HepG2 (cell line): Measurements from ENCODE around the gene TRAF5. TPM values are rescaled to one million over a fixed set of nuclear protein-coding genes. Genes with fewer than 3 reads are reported as not detected.

ENCODE experiments used
- CBX1 ChIP-seq: IDR thresholded peaks from one replicate; pipeline ENCODE4 v1.6.1; 2016; ENCODE audit warnings: antibody characterized with exemption, low read depth
- CBX2 ChIP-seq, 2 experiments: fragments of 200-600 bp in 1 of 2; sonication (generic); formaldehyde crosslinking in 1 of 2; IDR thresholded peaks; 2 replicates each; pipeline versions ENCODE4 v1.7.0 to v1.8.1; 2018 to 2022; ENCODE audit warnings: low read depth in 2 of 2, low read length in 1 of 2, mild to moderate bottlenecking in 1 of 2, missing genetic modification reagents in 1 of 2
- DMAP1 ChIP-seq: IDR thresholded peaks from 2 replicates; pipeline ENCODE4 v1.6.1; 2016
- DRAP1 ChIP-seq: IDR thresholded peaks from 2 replicates; pipeline ENCODE4 v1.6.1; 2016; ENCODE audit warnings: missing genetic modification reagents, missing compliant biosample characterization
- MEIS2 ChIP-seq: sonication (generic); formaldehyde crosslinking; IDR thresholded peaks from 2 replicates; pipeline ENCODE4 v1.9.0; 2021; ENCODE audit warnings: mild to moderate bottlenecking, missing genetic modification reagents
- PAXIP1 ChIP-seq: sonication (generic); formaldehyde crosslinking; conservative IDR thresholded peaks from 2 replicates; pipeline ENCODE4 v1.4.0; 2020; ENCODE audit warnings: mild to moderate bottlenecking, missing genetic modification reagents, moderate library complexity
- RBAK ChIP-seq: sonication (generic); formaldehyde crosslinking; IDR thresholded peaks from 2 replicates; pipeline ENCODE4 v1.5.1; 2020; ENCODE audit warnings: mild to moderate bottlenecking, missing genetic modification reagents
- SAP130 ChIP-seq: IDR thresholded peaks from 2 replicates; pipeline ENCODE4 v1.6.1; 2016; ENCODE audit warnings: low read depth
- SCMH1 ChIP-seq: sonication (generic); formaldehyde crosslinking; IDR thresholded peaks from 2 replicates; pipeline ENCODE4 v1.9.0; 2021; ENCODE audit warnings: missing genetic modification reagents, mild to moderate bottlenecking, borderline replicate concordance
- SNAI1 ChIP-seq: sonication (generic); formaldehyde crosslinking; IDR thresholded peaks from 2 replicates; pipeline ENCODE4 v1.5.0; 2020; ENCODE audit warnings: mild to moderate bottlenecking, missing genetic modification reagents, borderline replicate concordance
- SP2 ChIP-seq: sonication (generic); formaldehyde crosslinking; IDR thresholded peaks from 2 replicates; pipeline ENCODE4 v1.5.1; 2020; ENCODE audit warnings: mild to moderate bottlenecking, missing genetic modification reagents
- ZNF256 ChIP-seq: sonication (generic); formaldehyde crosslinking; conservative IDR thresholded peaks from 2 replicates; pipeline ENCODE4 v1.4.0; 2020; ENCODE audit warnings: missing genetic modification reagents
- ZNF367 ChIP-seq: sonication (generic); formaldehyde crosslinking; IDR thresholded peaks from 2 replicates; pipeline ENCODE4 v1.4.0; 2020; ENCODE audit warnings: missing genetic modification reagents, borderline replicate concordance
- ZNF605 ChIP-seq: sonication (generic); formaldehyde crosslinking; IDR thresholded peaks from 2 replicates; pipeline ENCODE4 v1.8.0; 2022; ENCODE audit warnings: mild to moderate bottlenecking, missing genetic modification reagents
- ZNF646 ChIP-seq: sonication (generic); formaldehyde crosslinking; IDR thresholded peaks from 2 replicates; pipeline ENCODE4 v1.9.0; 2021; ENCODE audit warnings: mild to moderate bottlenecking, missing genetic modification reagents
- ZNF790 ChIP-seq: sonication (generic); formaldehyde crosslinking; IDR thresholded peaks from 2 replicates; pipeline ENCODE4 v1.8.0; 2022; ENCODE audit warnings: missing genetic modification reagents, mild to moderate bottlenecking, borderline replicate concordance
- polyA plus RNA-seq, 8 experiments: library from polyadenylated mRNA; depleted of rRNA in 3 of 8; stranded (reverse) in 7 of 8; unstranded in 1 of 8; fragments of >200 nt; fragmentation: Illumina TruSeq in 4 of 8; extraction: Trizol in 4 of 8; gene quantifications; 2 replicates each; pipeline versions ENCODE4 v1.2.1 to v1.2.3, GENCODE V29; 2011 to 2016; ENCODE audit warnings: low read depth in 4 of 8, missing spikeins in 1 of 8, mixed read lengths in 1 of 8; ENCODE audit not compliant: insufficient read depth in 1 of 8
- total RNA-seq, 5 experiments: library from RNA; depleted of rRNA; stranded (reverse); fragments of >200 nt; fragmentation: Illumina TruSeq; extraction: Trizol; gene quantifications; 2 replicates each; pipeline ENCODE4 v1.2.3, GENCODE V29; 2016; ENCODE audit warnings: low read depth in 1 of 5
- TF ChIP-seq, protein P1 (sequence below): sonication (generic); formaldehyde crosslinking; IDR thresholded peaks from 2 replicates; pipeline ENCODE4 v1.5.1; 2020; ENCODE audit warnings: mild to moderate bottlenecking, moderate library complexity, missing genetic modification reagents

Gene TRAF5
- total and polyA plus RNA-seq, 2 of the 13 experiments (the other 11 are each of a cell fraction or from before 2014, with no cell fraction given) = 0.27 to 1.6 TPM

DNA sequence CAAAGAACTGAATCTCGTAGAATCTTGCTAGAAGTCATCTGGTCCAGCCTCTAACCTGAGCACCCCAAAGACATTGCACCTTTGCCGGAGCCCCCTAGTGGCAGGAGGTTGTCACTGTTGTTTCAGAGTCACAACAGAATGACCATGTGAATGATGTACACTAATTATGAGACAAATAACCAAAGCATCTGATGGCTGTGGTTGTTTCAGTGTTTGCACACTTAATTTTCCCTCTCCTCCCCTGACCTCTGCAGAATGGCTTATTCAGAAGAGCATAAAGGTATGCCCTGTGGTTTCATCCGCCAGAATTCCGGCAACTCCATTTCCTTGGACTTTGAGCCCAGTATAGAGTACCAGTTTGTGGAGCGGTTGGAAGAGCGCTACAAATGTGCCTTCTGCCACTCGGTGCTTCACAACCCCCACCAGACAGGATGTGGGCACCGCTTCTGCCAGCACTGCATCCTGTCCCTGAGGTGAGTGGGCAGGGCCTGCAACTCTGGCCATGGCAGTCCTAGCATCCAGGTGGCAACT is 26.4 kb downstream of the TRAF5 start (continued):
- no peak for TF ChIP-seq ZNF646 (CRISPR knock-in tag)
- TF ChIP-seq RBAK = no peak
- TF ChIP-seq DRAP1 (CRISPR knock-in tag) = no peak
- TF ChIP-seq MEIS2 = no peak
- TF ChIP-seq SP2 = no peak
- TF ChIP-seq, protein P1, sequence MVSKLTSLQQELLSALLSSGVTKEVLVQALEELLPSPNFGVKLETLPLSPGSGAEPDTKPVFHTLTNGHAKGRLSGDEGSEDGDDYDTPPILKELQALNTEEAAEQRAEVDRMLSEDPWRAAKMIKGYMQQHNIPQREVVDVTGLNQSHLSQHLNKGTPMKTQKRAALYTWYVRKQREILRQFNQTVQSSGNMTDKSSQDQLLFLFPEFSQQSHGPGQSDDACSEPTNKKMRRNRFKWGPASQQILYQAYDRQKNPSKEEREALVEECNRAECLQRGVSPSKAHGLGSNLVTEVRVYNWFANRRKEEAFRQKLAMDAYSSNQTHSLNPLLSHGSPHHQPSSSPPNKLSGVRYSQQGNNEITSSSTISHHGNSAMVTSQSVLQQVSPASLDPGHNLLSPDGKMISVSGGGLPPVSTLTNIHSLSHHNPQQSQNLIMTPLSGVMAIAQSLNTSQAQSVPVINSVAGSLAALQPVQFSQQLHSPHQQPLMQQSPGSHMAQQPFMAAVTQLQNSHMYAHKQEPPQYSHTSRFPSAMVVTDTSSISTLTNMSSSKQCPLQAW (CRISPR knock-in tag) = no peak
- no peak for TF ChIP-seq SCMH1
- TF ChIP-seq ZNF790 (CRISPR knock-in tag) = no peak
- TF ChIP-seq ZNF256 = no peak
- TF ChIP-seq CBX1 = no peak
- TF ChIP-seq SAP130 (CRISPR knock-in tag) = peak; percentile 23; the same call in 1 of the 2 replicates
- TF ChIP-seq DMAP1 = no peak
- TF ChIP-seq PAXIP1 (CRISPR knock-in tag) = 0 out of 2 replicates have a peak, but pooled peaks have one; percentile 25
- no peak for TF ChIP-seq CBX2 (IDR thresholded peaks at IDR 0.05; ENCODE audit: low read depth, low read length)
- no peak for TF ChIP-seq CBX2 (CRISPR knock-in tag; IDR thresholded peaks at IDR 0.05; ENCODE audit: low read depth)
- TF ChIP-seq ZNF367 (CRISPR knock-in tag) = no peak
- no peak for TF ChIP-seq ZNF605 (CRISPR knock-in tag)
- no peak for TF ChIP-seq SNAI1 (CRISPR knock-in tag)
